ENCODE measurements around the gene ME1. TPM values are rescaled to one million over a fixed set of nuclear protein-coding genes. Genes with fewer than 3 reads are reported as not detected.

The ME1 gene
- total RNA-seq, 1 donor from 2014 or later = 14.7 TPM

DNA sequence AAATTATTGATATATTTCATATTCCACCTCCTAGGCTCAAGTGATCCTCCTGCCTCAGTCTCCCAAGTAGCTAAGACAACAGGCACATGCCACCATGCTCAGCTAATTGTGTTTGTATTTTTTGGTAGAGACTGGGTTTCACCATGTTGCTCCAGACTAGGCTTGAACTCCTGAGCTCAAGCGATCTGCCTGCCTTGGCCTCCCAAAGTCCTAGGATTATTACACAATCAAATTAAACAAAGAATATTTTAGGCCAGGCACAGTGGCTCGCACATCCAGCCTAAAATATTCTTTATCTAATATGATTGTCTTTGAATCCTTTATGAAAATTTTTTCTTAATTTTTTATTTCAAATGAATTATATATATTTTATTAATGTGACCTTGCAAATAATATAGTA is 17.8 kb downstream of the ME1 start:
- intact Hi-C loops (cut with DNase I) = no loop called here
- no peaks in the 10 kb centered on the region for H3K4me1 ChIP-seq
- DNase-seq (no peak), ATAC-seq (no peak)
- H3K27me3 ChIP-seq = no peaks in the 10 kb centered on the region
- no peaks in the 10 kb centered on the region for H3K36me3 ChIP-seq
- H3K27ac ChIP-seq = no peak overlapping the region
- no peaks in the 10 kb centered on the region for H3K9me3 ChIP-seq
- TF ChIP-seq, protein P1, sequence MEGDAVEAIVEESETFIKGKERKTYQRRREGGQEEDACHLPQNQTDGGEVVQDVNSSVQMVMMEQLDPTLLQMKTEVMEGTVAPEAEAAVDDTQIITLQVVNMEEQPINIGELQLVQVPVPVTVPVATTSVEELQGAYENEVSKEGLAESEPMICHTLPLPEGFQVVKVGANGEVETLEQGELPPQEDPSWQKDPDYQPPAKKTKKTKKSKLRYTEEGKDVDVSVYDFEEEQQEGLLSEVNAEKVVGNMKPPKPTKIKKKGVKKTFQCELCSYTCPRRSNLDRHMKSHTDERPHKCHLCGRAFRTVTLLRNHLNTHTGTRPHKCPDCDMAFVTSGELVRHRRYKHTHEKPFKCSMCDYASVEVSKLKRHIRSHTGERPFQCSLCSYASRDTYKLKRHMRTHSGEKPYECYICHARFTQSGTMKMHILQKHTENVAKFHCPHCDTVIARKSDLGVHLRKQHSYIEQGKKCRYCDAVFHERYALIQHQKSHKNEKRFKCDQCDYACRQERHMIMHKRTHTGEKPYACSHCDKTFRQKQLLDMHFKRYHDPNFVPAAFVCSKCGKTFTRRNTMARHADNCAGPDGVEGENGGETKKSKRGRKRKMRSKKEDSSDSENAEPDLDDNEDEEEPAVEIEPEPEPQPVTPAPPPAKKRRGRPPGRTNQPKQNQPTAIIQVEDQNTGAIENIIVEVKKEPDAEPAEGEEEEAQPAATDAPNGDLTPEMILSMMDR (IDR thresholded peaks at IDR 0.05) = no peak
- no peak overlapping the region for H3K4me3 ChIP-seq

- TF ChIP-seq, protein P1 (IDR thresholded peaks at IDR 0.05) = no peak
Observed at GRCh38 chr6:83411731-83412130, 19.1 kb downstream of the ME1 start.

GRCh38 chr6:83403191-83403590 is 27.7 kb downstream of the ME1 start:
- ATAC-seq (no peak), DNase-seq (no peak)
- H3K4me1 ChIP-seq = no peaks in the 10 kb centered on the region
- intact Hi-C loops (cut with DNase I) = no loop called here
- H3K36me3 ChIP-seq = no peaks in the 10 kb centered on the region
- TF ChIP-seq, protein P1 (IDR thresholded peaks at IDR 0.05) = no peak
- H3K27me3 ChIP-seq = no peaks in the 10 kb centered on the region
- H3K4me3 ChIP-seq = no peak overlapping the region
- no peak overlapping the region for H3K27ac ChIP-seq
- no peaks in the 10 kb centered on the region for H3K9me3 ChIP-seq

More at GRCh38 chr6:83411731-83412130, 19.1 kb downstream of the ME1 start:
- Histone ChIP-seq H3K36me3 (no peaks in the 10 kb centered on the region), H3K27me3 (no peaks in the 10 kb centered on the region), H3K4me1 (no peaks in the 10 kb centered on the region), H3K4me3 (no peak overlapping the region), H3K9me3 (no peaks in the 10 kb centered on the region), H3K27ac (no peak overlapping the region)
- ATAC-seq (no peak), DNase-seq (no peak)
- intact Hi-C loops (cut with DNase I) = no loop called here

DNA sequence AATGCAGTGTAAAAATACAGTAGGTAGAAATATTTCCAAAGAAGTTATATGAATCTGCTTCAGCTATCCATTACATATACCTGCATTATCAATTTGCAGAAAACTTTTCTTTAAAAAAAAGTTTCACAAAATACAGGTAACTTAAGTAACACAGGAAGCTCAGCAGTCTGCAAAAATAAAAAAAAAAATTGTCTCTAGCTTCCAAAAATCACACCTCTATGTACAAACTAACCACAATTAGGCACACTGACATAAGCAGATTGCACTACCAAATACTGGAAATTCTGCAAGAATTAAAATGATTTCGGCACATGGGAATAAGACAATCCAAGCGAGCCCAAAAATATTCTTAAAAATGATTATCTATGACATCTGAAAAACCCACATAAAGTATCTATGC is 41.2 kb downstream of the ME1 start:
- Histone ChIP-seq H3K27ac (no peak overlapping the region), H3K36me3 (no peaks in the 10 kb centered on the region), H3K27me3 (no peaks in the 10 kb centered on the region), H3K9me3 (no peaks in the 10 kb centered on the region), H3K4me1 (no peaks in the 10 kb centered on the region), H3K4me3 (no peak overlapping the region)
- ATAC-seq (no peak), DNase-seq (no peak)
- TF ChIP-seq, protein P1 (IDR thresholded peaks at IDR 0.05) = no peak
- intact Hi-C loops (cut with DNase I) = no loop called here

GRCh38 chr6:83385473-83385872 is 45.4 kb downstream of the ME1 start:
- intact Hi-C loops (cut with DNase I) = no loop called here
- H3K4me1 ChIP-seq = no peaks in the 10 kb centered on the region
- ATAC-seq = no peak
- no peaks in the 10 kb centered on the region for H3K36me3 ChIP-seq
- H3K4me3 ChIP-seq = no peak overlapping the region
- H3K27ac ChIP-seq = no peak overlapping the region
- no peaks in the 10 kb centered on the region for H3K9me3 ChIP-seq
- no peaks in the 10 kb centered on the region for H3K27me3 ChIP-seq
- TF ChIP-seq, protein P1 (IDR thresholded peaks at IDR 0.05) = no peak
- no peak for DNase-seq

- intact Hi-C loops (cut with DNase I) = no loop called here
- H3K27ac ChIP-seq = no peak overlapping the region
- H3K27me3 ChIP-seq = no peaks in the 10 kb centered on the region
- ATAC-seq (no peak), DNase-seq (no peak)
- no peak overlapping the region for H3K4me3 ChIP-seq
- no peaks in the 10 kb centered on the region for H3K36me3 ChIP-seq
- no peaks in the 10 kb centered on the region for H3K4me1 ChIP-seq
- TF ChIP-seq, protein P1 (IDR thresholded peaks at IDR 0.05) = no peak
- no peaks in the 10 kb centered on the region for H3K9me3 ChIP-seq
Observed at GRCh38 chr6:83384751-83385150, 46.1 kb downstream of the ME1 start.
